Endothelial cell of umbilical vein (primary cell): Measurements from ENCODE around the gene IGSF9B. TPM values are rescaled to one million over a fixed set of nuclear protein-coding genes. Genes with fewer than 3 reads are reported as not detected.
A peak's percentile ranks its signal among the peaks of the same experiment; 100 is the strongest.

Experiments
- BruUV-seq: library from RNA; stranded (reverse); fragments of 400-500 nt; replicated peaks from 2 replicates; lab custom pipeline; 2021; lab: Mats Ljungman, UMichigan
- CTCF ChIA-PET: fragments of 300-600, 350-600 bp; sonication (Branson Sonifier 250); formaldehyde crosslinking; loops from one replicate; lab custom pipeline; 2021; ENCODE audit warnings: antibody characterized with exemption, inconsistent platforms; lab: Charles Lee
- POLR2A ChIA-PET: fragments of 300-600, 350-600 bp; sonication (Branson Sonifier 250); formaldehyde crosslinking; loops from one replicate; lab custom pipeline; 2021; ENCODE audit warnings: antibody characterized with exemption, inconsistent platforms; lab: Charles Lee
- DNase-seq: peaks from one replicate; pipeline ENCODE4 v3.0.0-alpha.2; 2011; ENCODE audit warnings: low read depth, low spot score
- FAIRE-seq: peaks from 2 replicates; lab custom pipeline; 2011; peaks lifted over from hg19 to GRCh38; lab: Jason Lieb, UNC
- H2AFZ ChIP-seq: 2 replicates; pipeline ENCODE4 v1.6.0; 2012; ENCODE audit warnings: low read depth, low read length, control low read depth, inconsistent platforms
- H3K27ac ChIP-seq: 2 replicates; pipeline ENCODE4 v1.5.1; 2011; ENCODE audit warnings: low read depth, mild to moderate bottlenecking, control low read depth, low read length, moderate library complexity; ENCODE audit not compliant: insufficient read depth
- H3K27me3 ChIP-seq, 2 experiments: 2 replicates each; pipeline versions ENCODE4 v1.6.0 to v1.6.1; 2011; ENCODE audit warnings: low read length in 2 of 2, mixed read lengths in 1 of 2; ENCODE audit not compliant: control insufficient read depth in 2 of 2, insufficient read depth in 2 of 2
- H3K36me3 ChIP-seq, 2 experiments: 2 replicates in 1 of 2; 3 replicates in 1 of 2; pipeline ENCODE4 v1.5.1; 2011; ENCODE audit warnings: low read length in 2 of 2, mild to moderate bottlenecking in 1 of 2, moderate library complexity in 1 of 2; ENCODE audit not compliant: control insufficient read depth in 2 of 2, insufficient read depth in 2 of 2; ENCODE audit errors: extremely low read depth in 1 of 2
- H3K4me1 ChIP-seq: 3 replicates; pipeline ENCODE4 v1.5.1; 2011; ENCODE audit warnings: mild to moderate bottlenecking, low read length; ENCODE audit not compliant: control insufficient read depth, insufficient read depth; ENCODE audit errors: extremely low read depth
- H3K4me2 ChIP-seq: 2 replicates; pipeline ENCODE4 v1.6.1; 2011; ENCODE audit warnings: low read length, control low read depth, mixed read lengths; ENCODE audit not compliant: insufficient read depth
- H3K4me3 ChIP-seq, 3 experiments: fragments of 200-600 bp in 1 of 3; sonication (generic), shearing (Covaris generic) in 1 of 3; replicated peaks in 1 of 3; 2 replicates each; pipeline ENCODE4 v1.5.1; 2011 to 2016; ENCODE audit warnings: control low read depth in 3 of 3, low read length in 3 of 3, mild to moderate bottlenecking in 2 of 3, inconsistent platforms in 1 of 3, low read depth in 1 of 3, moderate library complexity in 1 of 3; ENCODE audit not compliant: insufficient read depth in 1 of 3
- H3K79me2 ChIP-seq: 2 replicates; pipeline ENCODE4 v1.6.0; 2012; ENCODE audit warnings: low read length, inconsistent platforms; ENCODE audit not compliant: control insufficient read depth, insufficient read depth
- H3K9ac ChIP-seq: replicated peaks from 2 replicates; pipeline ENCODE3; 2011; ENCODE audit warnings: low read length, control low read depth; ENCODE audit not compliant: insufficient read depth; ENCODE audit errors: extremely low read depth
- H3K9me1 ChIP-seq: replicated peaks from 3 replicates; pipeline ENCODE4 v1.6.0; 2011; ENCODE audit warnings: mild to moderate bottlenecking, low read length; ENCODE audit not compliant: control insufficient read depth, insufficient read depth; ENCODE audit errors: extremely low read depth
- H3K9me3 ChIP-seq: replicated peaks from 2 replicates; pipeline ENCODE4 v1.5.1; 2012; ENCODE audit warnings: low read length, inconsistent platforms; ENCODE audit not compliant: control insufficient read depth, insufficient read depth
- H4K20me1 ChIP-seq: replicated peaks from 2 replicates; pipeline ENCODE3; 2011; ENCODE audit warnings: mild to moderate bottlenecking, low read length; ENCODE audit not compliant: control insufficient read depth, insufficient read depth; ENCODE audit errors: extremely low read depth
- CTCF ChIP-seq, 2 donors: IDR thresholded peaks; 1 replicate in 1 of 2; 2 replicates in 1 of 2; pipeline ENCODE4 v1.5.1; 2011; ENCODE audit warnings: low read length in 2 of 2, mild to moderate bottlenecking in 2 of 2, moderate library complexity in 2 of 2, control low read depth in 1 of 2, inconsistent platforms in 1 of 2, low read depth in 1 of 2; ENCODE audit not compliant: insufficient read depth in 1 of 2; ENCODE audit errors: extremely low read depth in 1 of 2
- FOS ChIP-seq: IDR thresholded peaks from 2 replicates; pipeline ENCODE4 v1.6.1; 2011; ENCODE audit warnings: mild to moderate bottlenecking, low read length, moderate library complexity, borderline replicate concordance; ENCODE audit not compliant: insufficient read depth
- POLR2AphosphoS5 ChIP-seq: IDR thresholded peaks from 2 replicates; pipeline ENCODE4 v1.6.1; 2012; ENCODE audit warnings: low read depth, mild to moderate bottlenecking, control low read depth, low read length, moderate library complexity; ENCODE audit not compliant: insufficient read depth
- dilution Hi-C: fragments of 300-500 bp; cut with MboI; formaldehyde crosslinking; loops from one replicate; pipeline ENCODE4 v1.15.0; 2019; ENCODE audit warnings: low sequenced_read_pairs; ENCODE audit not compliant: extremely low pct_ligation_motif_present
- intact Hi-C: fragments of 100-400 bp; cut with micrococcal nuclease; formaldehyde crosslinking; loops from one replicate; pipeline ENCODE4 v1.10.0; 2022
- polyA plus RNA-seq, 4 experiments: library from polyadenylated mRNA; depleted of rRNA in 3 of 4; stranded (reverse) in 3 of 4; unstranded in 1 of 4; fragments of >200 nt; gene quantifications; 2 replicates each; pipeline versions ENCODE4 v1.2.1 to v1.2.3, GENCODE V29; 2011 to 2012; ENCODE audit warnings: missing spikeins in 1 of 4
- total RNA-seq: library from RNA; stranded (reverse); gene quantifications from 2 replicates; pipeline ENCODE4 v1.2.3, GENCODE V29; 2021

Gene IGSF9B
- total and polyA plus RNA-seq, 2 donors (not counting 3 experiments of a cell fraction or from before 2014, with no cell fraction given), result 0.15 to 0.18 TPM

GRCh38 chr11:133927690-133928627, 28.8 kb downstream of the IGSF9B start:
- no peak overlapping the region for H3K9ac ChIP-seq
- H3K9me1 ChIP-seq, result no peaks in the 10 kb centered on the region
- CTCF ChIA-PET, result interaction anchor here (0.6 to 2.2 kb wide), 24 partner anchors 11 to 850 kb away, joined by 3 to 43 read pairs (median 4); partner anchors contain the start of genes NCAPD3 and VPS26B
- no peaks in the 10 kb centered on the region for H3K4me1 ChIP-seq
- intact Hi-C loops, result loop anchor here (1.0 to 5.0 kb wide), 5 partner anchors 29 to 279 kb away; partner anchors contain the start of gene IGSF9B
- no peaks in the 10 kb centered on the region for H4K20me1 ChIP-seq
- H3K4me2 ChIP-seq, result no peak overlapping the region
- dilution Hi-C loops, result no loop called here
- H2AFZ ChIP-seq, result no peak overlapping the region
- H3K79me2 ChIP-seq, result no peaks in the 10 kb centered on the region
- POLR2A ChIA-PET, result no interaction called here
- no peaks in the 10 kb centered on the region for H3K36me3 ChIP-seq
- H3K27me3 ChIP-seq, result no peaks in the 10 kb centered on the region
- BruUV-seq, result no TSS peak
- FAIRE-seq (peak; percentile 65), DNase-seq (peak; percentile 45)
- H3K4me3 ChIP-seq, result no peak overlapping the region
- H3K9me3 ChIP-seq, result no peaks in the 10 kb centered on the region
- H3K27ac ChIP-seq, result no peak overlapping the region
- TF ChIP-seq POLR2AphosphoS5 (no peak), CTCF (IDR thresholded peaks at IDR 0.05; ENCODE audit: extremely low read depth in 1 of 2, insufficient read depth in 1 of 2, low read depth in 1 of 2, low read length in 2 of 2) (peak; percentile 70 to 89), FOS (no peak)
